Small intestine (tissue), 7 donors: ENCODE data around the gene MYLK. TPM values are rescaled to one million over a fixed set of nuclear protein-coding genes. Genes with fewer than 3 reads are reported as not detected.
A peak's percentile ranks its signal among the peaks of the same experiment; 100 is the strongest.

Source experiments
- DNase-seq, 2 donors: peaks; one replicate each; pipeline versions ENCODE4 v3.0.0 to v3.0.0-alpha.2; 2013
- FAIRE-seq: peaks from 2 replicates; lab custom pipeline; 2012; peaks lifted over from hg19 to GRCh38; lab: Jason Lieb, UNC
- H3K27ac ChIP-seq, 3 donors: one replicate each; pipeline ENCODE4 v1.5.1; 2013; ENCODE audit warnings: low read length in 2 of 3, mild to moderate bottlenecking in 2 of 3, control low read depth in 1 of 3, inconsistent platforms in 1 of 3, low read depth in 1 of 3, moderate library complexity in 1 of 3
- H3K27me3 ChIP-seq, 3 donors: one replicate each; pipeline ENCODE4 v1.6.1; 2013; ENCODE audit warnings: low read length in 3 of 3, inconsistent platforms in 1 of 3; ENCODE audit not compliant: control insufficient read depth in 3 of 3, insufficient read depth in 3 of 3
- H3K36me3 ChIP-seq, 3 donors: one replicate each; pipeline ENCODE4 v1.6.1; 2013; ENCODE audit warnings: low read length in 3 of 3, inconsistent platforms in 1 of 3, low read depth in 1 of 3, mild to moderate bottlenecking in 1 of 3, moderate library complexity in 1 of 3; ENCODE audit not compliant: control insufficient read depth in 3 of 3, insufficient read depth in 2 of 3
- H3K4me1 ChIP-seq, 3 donors: one replicate each; pipeline ENCODE4 v1.6.1; 2013; ENCODE audit warnings: low read length in 2 of 3, inconsistent platforms in 1 of 3, low read depth in 1 of 3, mild to moderate bottlenecking in 1 of 3, moderate library complexity in 1 of 3; ENCODE audit not compliant: control insufficient read depth in 3 of 3, insufficient read depth in 2 of 3
- H3K4me3 ChIP-seq, 3 donors: one replicate each; pipeline ENCODE4 v1.5.1; 2013; ENCODE audit warnings: low read length in 3 of 3, control low read depth in 1 of 3, inconsistent platforms in 1 of 3, low read depth in 1 of 3, mild to moderate bottlenecking in 1 of 3, moderate library complexity in 1 of 3
- H3K9me3 ChIP-seq, 2 donors: one replicate each; pipeline ENCODE4 v1.6.1; 2013; ENCODE audit warnings: low read depth in 1 of 2, low read length in 1 of 2; ENCODE audit not compliant: control insufficient read depth in 2 of 2, insufficient read depth in 1 of 2
- WGBS, 3 donors: extraction: QIAGEN DNeasy Blood & Tissue Kit; methylation state at CpG; one replicate each; pipeline ENCODE4 v1.1.7; 2013; 5-methylcytosine and 5-hydroxymethylcytosine counted together
- polyA plus RNA-seq, 4 donors: library from polyadenylated mRNA; stranded (reverse) in 3 of 4; unstranded in 1 of 4; fragments of 200-250 nt in 3 of 4; fragments of 120-200 nt in 1 of 4; gene quantifications; one replicate each; pipeline versions ENCODE4 v1.2.1 to v1.2.3, GENCODE V29; 2013
- donor health status: healthy with polysubstance abuse.
- donor health status: control.
- donor health status: control.
- donor health status: Bipolar disorder and iron deficiency.
- donor health status: healthy.

Gene MYLK
- polyA plus RNA-seq, 4 donors, result 2.2 to 51.5 (median 24.5) TPM

- H3K4me3 ChIP-seq, result no peak overlapping the region
- no peak for DNase-seq
- H3K36me3 ChIP-seq, result peaks cover 0 to 46% (median 0%) of the 10 kb centered on the region in 3 donors
- no peaks in the 10 kb centered on the region for H3K27me3 ChIP-seq
- H3K27ac ChIP-seq, result no peak overlapping the region
- no peaks in the 10 kb centered on the region for H3K9me3 ChIP-seq
- 94 to 97% (median 96%) methylated on average over 22 of the region's 22 CpGs for WGBS, 3 donors
- no peak for FAIRE-seq
- H3K4me1 ChIP-seq, result peaks cover 0 to 2% (median 2%) of the 10 kb centered on the region in 3 donors
Measured at GRCh38 chr3:123628996-123629746, 255.0 kb downstream of the MYLK start.

GRCh38 chr3:123627673-123628670 lies 256.2 kb downstream of the MYLK start:
- 71 to 74% (median 73%) methylated on average over 6 of the region's 6 CpGs for WGBS, 3 donors
- Histone ChIP-seq H3K4me3 (no peak overlapping the region), H3K4me1 (peaks cover 0 to 2% (median 2%) of the 10 kb centered on the region in 3 donors), H3K27me3 (no peaks in the 10 kb centered on the region), H3K36me3 (peaks cover 0 to 39% (median 0%) of the 10 kb centered on the region in 3 donors), H3K27ac (no peak overlapping the region), H3K9me3 (no peaks in the 10 kb centered on the region)
- DNase-seq (no peak), FAIRE-seq (no peak)

GRCh38 chr3:123626881-123627280 lies 257.3 kb downstream of the MYLK start:
- Histone ChIP-seq H3K9me3 (no peaks in the 10 kb centered on the region), H3K4me1 (no peaks in the 10 kb centered on the region), H3K36me3 (peaks cover 0 to 42% (median 0%) of the 10 kb centered on the region in 3 donors), H3K27me3 (no peaks in the 10 kb centered on the region), H3K4me3 (no peak overlapping the region), H3K27ac (no peak overlapping the region)
- FAIRE-seq, result no peak
- no peak for DNase-seq
- WGBS, 3 donors, result 88 to 92% (median 91%) methylated on average over 7 of the region's 7 CpGs

GRCh38 chr3:123624302-123624701 lies 259.8 kb downstream of the MYLK start:
- WGBS, 3 donors, result 71 to 83% (median 81%) methylated on average over 1 of the region's 1 CpG
- Histone ChIP-seq H3K36me3 (peaks cover 0 to 33% (median 0%) of the 10 kb centered on the region in 3 donors), H3K4me1 (no peaks in the 10 kb centered on the region), H3K9me3 (no peaks in the 10 kb centered on the region), H3K27ac (no peak overlapping the region), H3K27me3 (no peaks in the 10 kb centered on the region), H3K4me3 (no peak overlapping the region)
- no peak for DNase-seq
- no peak for FAIRE-seq

- no peak for FAIRE-seq
- Histone ChIP-seq H3K4me3 (no peak overlapping the region), H3K36me3 (peaks cover 0 to 30% (median 0%) of the 10 kb centered on the region in 3 donors), H3K9me3 (no peaks in the 10 kb centered on the region), H3K4me1 (no peaks in the 10 kb centered on the region), H3K27ac (no peak overlapping the region), H3K27me3 (no peaks in the 10 kb centered on the region)
- 82 to 91% (median 87%) methylated on average over 5 of the region's 5 CpGs for WGBS, 3 donors
- no peak for DNase-seq
Measured at GRCh38 chr3:123623346-123623880, 260.7 kb downstream of the MYLK start.

- H3K9me3 ChIP-seq, result no peaks in the 10 kb centered on the region
- H3K27me3 ChIP-seq, result no peaks in the 10 kb centered on the region
- no peak for FAIRE-seq
- no peak for DNase-seq
- WGBS, 3 donors, result 91 to 94% (median 92%) methylated on average over 2 of the region's 2 CpGs
- H3K4me3 ChIP-seq, result no peak overlapping the region
- H3K4me1 ChIP-seq, result no peaks in the 10 kb centered on the region
- peaks cover 0 to 32% (median 0%) of the 10 kb centered on the region in 3 donors for H3K36me3 ChIP-seq
- H3K27ac ChIP-seq, result no peak overlapping the region
Measured at GRCh38 chr3:123622766-123623165, 261.4 kb downstream of the MYLK start.

GRCh38 chr3:123621850-123622189 lies 262.3 kb downstream of the MYLK start:
- no peaks in the 10 kb centered on the region for H3K27me3 ChIP-seq
- H3K36me3 ChIP-seq, result peaks cover 0 to 33% (median 0%) of the 10 kb centered on the region in 3 donors
- H3K4me1 ChIP-seq, result no peaks in the 10 kb centered on the region
- H3K4me3 ChIP-seq, result no peak overlapping the region
- FAIRE-seq, result no peak
- H3K9me3 ChIP-seq, result no peaks in the 10 kb centered on the region
- 89 to 95% (median 91%) methylated on average over 7 of the region's 7 CpGs for WGBS, 3 donors
- DNase-seq, result no peak
- H3K27ac ChIP-seq, result peak overlapping the region in 2 of 3 donors; percentile 51 to 55
